GM13977 (cell line): ENCODE results near the gene SUCLG2.

Source experiments
- DNase-seq: peaks from one replicate; pipeline ENCODE4 v3.0.0; 2012; ENCODE audit warnings: low spot score
- in situ Hi-C: fragments of 300-500 bp; cut with MboI; formaldehyde crosslinking; loops from one replicate; pipeline ENCODE4 v1.12.0; 2022; ENCODE audit warnings: low sequenced_read_pairs, low pct_unique_long_range_greater_than_20kb, mixed read lengths, inconsistent platforms; ENCODE audit not compliant: unreplicated experiment
- TF ChIP-seq, protein P1 (sequence below): IDR thresholded peaks from 2 replicates; pipeline ENCODE4 v1.5.1; 2012; ENCODE audit warnings: mild to moderate bottlenecking, control low read depth; ENCODE audit not compliant: insufficient read depth; ENCODE audit errors: extremely low read depth, missing control alignments

Gene SUCLG2

DNA sequence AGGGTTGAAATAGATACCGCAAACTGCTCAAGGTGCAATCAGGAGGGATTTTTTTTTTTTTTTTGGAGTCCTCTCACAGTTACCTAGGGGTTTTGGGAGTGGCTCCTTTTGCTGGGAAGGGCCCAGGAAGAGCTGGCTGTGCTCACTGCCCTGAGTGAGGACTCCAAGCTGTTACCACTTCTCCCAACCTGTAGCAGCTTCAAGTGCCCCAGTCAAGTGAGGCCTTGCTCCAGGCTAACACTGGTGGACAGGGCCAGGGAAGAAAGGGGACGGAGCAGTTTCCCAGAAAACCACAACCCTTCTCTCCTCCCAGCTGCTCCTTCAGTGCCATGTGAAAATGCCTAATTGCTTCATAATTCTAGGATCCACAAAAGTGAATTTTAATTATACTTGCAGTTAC, 274.3 kb downstream of the SUCLG2 start:
- in situ Hi-C loops, result loop anchor here (10.0 kb wide), 1 partner anchor 405 kb away; no protein-coding TSS in a partner anchor
- TF ChIP-seq, protein P1, sequence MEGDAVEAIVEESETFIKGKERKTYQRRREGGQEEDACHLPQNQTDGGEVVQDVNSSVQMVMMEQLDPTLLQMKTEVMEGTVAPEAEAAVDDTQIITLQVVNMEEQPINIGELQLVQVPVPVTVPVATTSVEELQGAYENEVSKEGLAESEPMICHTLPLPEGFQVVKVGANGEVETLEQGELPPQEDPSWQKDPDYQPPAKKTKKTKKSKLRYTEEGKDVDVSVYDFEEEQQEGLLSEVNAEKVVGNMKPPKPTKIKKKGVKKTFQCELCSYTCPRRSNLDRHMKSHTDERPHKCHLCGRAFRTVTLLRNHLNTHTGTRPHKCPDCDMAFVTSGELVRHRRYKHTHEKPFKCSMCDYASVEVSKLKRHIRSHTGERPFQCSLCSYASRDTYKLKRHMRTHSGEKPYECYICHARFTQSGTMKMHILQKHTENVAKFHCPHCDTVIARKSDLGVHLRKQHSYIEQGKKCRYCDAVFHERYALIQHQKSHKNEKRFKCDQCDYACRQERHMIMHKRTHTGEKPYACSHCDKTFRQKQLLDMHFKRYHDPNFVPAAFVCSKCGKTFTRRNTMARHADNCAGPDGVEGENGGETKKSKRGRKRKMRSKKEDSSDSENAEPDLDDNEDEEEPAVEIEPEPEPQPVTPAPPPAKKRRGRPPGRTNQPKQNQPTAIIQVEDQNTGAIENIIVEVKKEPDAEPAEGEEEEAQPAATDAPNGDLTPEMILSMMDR, result no peak
- DNase-seq, result no peak

DNA sequence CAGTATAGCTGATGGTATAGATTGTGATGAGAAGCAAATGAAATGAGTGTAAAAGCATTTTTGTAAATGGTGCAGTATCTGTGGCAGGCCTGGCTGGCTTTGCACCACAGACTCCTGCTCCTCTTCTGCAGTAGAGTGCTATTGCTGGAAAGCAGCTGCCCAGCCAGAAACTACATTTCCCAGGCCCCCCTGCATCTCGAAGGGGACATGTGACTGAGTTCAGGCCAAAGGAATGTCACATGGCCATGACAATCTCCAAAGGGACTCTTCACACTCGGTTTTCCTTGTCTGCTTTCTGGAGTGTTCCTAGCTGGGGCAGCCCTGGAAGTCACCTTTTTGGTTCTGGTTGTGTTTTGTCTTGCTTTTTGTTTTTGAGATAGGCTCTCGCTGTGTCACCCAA, 277.1 kb downstream of the SUCLG2 start:
- in situ Hi-C loops, result no loop called here
- DNase-seq, result no peak

DNA sequence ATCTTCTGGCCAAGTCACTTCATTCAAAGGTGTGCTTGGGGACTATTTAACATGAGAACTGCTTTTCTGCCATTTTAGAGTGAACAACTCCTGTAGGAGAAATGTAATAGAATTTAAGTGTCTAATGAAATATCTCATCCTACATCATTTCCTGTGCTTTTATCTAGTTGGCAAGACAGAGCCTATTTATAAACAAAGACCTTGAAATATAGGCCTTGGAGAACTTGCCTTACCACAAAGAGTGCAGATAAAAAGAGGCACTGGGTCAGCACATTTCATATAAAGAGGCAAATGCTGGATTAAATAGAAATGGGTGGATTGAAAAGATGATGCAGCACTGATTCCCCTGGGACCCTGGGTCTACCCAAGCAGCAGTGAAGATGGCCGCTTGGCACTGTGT, 278.0 kb downstream of the SUCLG2 start:
- TF ChIP-seq, protein P1, result no peak
- in situ Hi-C loops, result no loop called here
- no peak for DNase-seq

More for the DNA sequence above, 277.1 kb downstream of the SUCLG2 start:
- TF ChIP-seq, protein P1, result no peak

DNA sequence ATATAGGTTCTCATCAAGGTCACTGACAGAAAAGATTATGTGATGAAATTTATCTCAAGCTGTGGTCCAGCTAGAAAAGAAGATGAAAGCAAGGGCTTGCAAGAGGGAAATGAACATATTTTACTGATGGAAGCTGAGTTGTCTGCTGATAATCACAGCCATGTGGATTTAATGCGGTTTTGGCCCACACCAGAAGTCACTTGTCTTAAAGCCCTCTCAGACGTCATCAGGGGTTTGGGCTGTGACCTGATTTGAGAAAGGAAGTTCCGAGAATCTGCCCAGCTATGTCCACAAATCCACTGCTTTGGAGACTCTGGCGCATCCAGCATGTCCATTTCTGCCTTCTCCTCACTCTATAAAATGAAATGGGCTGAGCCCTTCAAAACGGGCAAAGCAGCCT, 278.4 kb downstream of the SUCLG2 start:
- no peak for DNase-seq
- TF ChIP-seq, protein P1, result no peak
- in situ Hi-C loops, result no loop called here

DNA sequence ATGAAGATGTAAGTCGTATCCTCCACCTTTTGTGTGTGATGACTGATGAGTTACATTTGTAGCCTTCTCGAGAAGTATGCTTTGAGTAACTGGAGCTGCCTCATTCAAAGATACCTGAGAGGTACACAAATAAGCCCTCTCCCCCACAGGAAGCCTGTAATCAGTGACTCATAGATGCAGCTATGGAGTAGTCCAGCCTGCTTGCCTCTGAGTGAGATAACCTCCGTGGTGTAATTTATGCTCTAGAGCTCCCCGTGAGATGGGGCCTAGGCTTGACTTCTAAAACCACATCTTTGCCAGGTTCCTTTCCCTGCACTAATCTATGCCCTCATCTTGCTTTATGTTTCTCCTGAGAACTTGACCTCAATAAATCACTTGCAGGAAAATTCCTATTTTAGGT, 291.7 kb downstream of the SUCLG2 start:
- no peak for DNase-seq
- in situ Hi-C loops, result loop anchor here (25.0 kb wide), 3 partner anchors 250 to 1525 kb away; partner anchors contain the start of gene KBTBD8
- TF ChIP-seq, protein P1, result no peak

DNA sequence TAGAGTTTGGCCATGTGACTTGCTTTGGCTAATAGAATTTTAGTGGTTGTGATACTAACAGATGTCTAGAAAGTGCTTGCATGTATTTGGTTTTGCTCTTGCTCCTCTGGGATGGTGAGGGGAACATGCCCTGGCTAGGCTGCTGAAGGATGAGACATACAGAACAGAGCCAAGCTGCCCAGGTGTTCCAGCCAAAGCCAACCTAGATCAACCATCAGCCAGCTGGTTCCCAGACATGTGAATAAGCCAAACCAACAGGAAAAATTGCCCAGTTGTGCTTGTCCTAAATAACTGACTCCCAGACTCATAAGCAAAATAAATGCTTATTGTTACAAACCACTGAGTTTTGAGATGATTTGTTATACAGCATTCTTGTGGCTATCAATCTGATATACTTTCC, 292.6 kb downstream of the SUCLG2 start:
- TF ChIP-seq, protein P1, result no peak
- DNase-seq, result no peak
- in situ Hi-C loops, result loop anchor here (25.0 kb wide), 3 partner anchors 249 to 1526 kb away; partner anchors contain the start of gene KBTBD8
